ENCODE data around the gene SLC35D2. TPM values are rescaled to one million over a fixed set of nuclear protein-coding genes. Genes with fewer than 3 reads are reported as not detected.

Gene SLC35D2
- total RNA-seq: 11.9 TPM

GRCh38 chr9:96383165-96383942 lies at the start of gene SLC35D2:
Gene SLC35D2, minus strand, starts transcription at chr9:96383711. Its CDS starts 77 bp downstream, at chr9:96383634.
- H3K4me1 ChIP-seq: peaks cover 0 to 13% of the 10 kb centered on the region in 2 donors
- peak in 1 of 2 donors; percentile 79 for DNase-seq (ENCODE audit: low spot score in 2 of 2)
- H3K27me3 ChIP-seq: no peaks in the 10 kb centered on the region
- no peak for TF ChIP-seq CTCF (IDR thresholded peaks at IDR 0.05)
- intact Hi-C loops (cut with DNase I): loop anchor here (2.0 to 5.0 kb wide), 2 partner anchors 35 to 234 kb away; partner anchors contain the start of genes CDC14B and ZNF367
- no peaks in the 10 kb centered on the region for H3K36me3 ChIP-seq
- no peaks in the 10 kb centered on the region for H3K9me3 ChIP-seq
- H3K27ac ChIP-seq: peak within 1 kb of the TSS; percentile 90 to 93
- H3K4me3 ChIP-seq: peak within 1 kb of the TSS; percentile 79 to 94

DNA sequence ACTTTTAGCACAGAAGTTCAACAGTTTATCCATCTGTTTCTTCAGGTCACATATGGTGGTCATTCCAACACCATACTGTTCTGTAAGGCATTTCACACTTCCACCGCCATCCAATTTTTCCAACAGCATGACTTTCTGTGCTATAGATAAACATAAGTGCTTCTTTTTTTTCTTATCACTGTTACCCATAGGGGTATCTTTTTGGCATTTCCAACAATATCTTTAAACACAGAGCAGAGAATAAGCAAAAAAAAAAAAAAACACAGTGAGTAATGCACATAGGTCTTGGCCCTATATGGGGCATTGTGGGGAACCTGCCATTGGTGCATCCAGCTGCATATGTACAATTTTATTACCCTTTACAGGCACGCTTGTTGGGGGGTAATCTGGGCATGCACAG lies 46.9 kb upstream of the SLC35D2 start:
- no peak for TF ChIP-seq CTCF (IDR thresholded peaks at IDR 0.05)
- Histone ChIP-seq H3K9me3 (no peaks in the 10 kb centered on the region), H3K27me3 (no peaks in the 10 kb centered on the region), H3K36me3 (no peaks in the 10 kb centered on the region), H3K4me3 (no peak overlapping the region), H3K27ac (no peak overlapping the region), H3K4me1 (no peaks in the 10 kb centered on the region)
- intact Hi-C loops (cut with DNase I): no loop called here
- no peak for DNase-seq (ENCODE audit: low spot score in 2 of 2)

DNA sequence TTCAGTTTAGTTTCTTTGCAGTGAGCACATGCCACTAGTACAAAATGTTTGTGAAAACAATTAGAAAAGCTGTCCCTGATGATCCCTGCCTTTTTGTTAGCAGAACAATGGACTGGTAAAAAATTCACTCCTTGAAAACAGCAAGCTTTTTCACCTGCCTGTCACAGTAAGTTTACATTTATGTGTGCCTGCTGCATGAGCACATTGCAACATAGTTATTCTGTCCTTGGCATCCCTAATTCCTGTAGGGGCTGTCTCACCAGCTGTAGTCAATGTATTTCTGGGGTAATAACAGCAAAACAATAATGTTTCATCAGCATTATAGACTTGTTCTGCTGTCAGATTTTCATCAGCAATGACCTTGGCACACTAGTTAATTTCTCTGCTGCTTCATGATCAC lies 46.2 kb upstream of the SLC35D2 start:
- Histone ChIP-seq H3K4me3 (no peak overlapping the region), H3K4me1 (no peaks in the 10 kb centered on the region), H3K27ac (no peak overlapping the region), H3K9me3 (no peaks in the 10 kb centered on the region), H3K27me3 (no peaks in the 10 kb centered on the region), H3K36me3 (no peaks in the 10 kb centered on the region)
- no peak for TF ChIP-seq CTCF (IDR thresholded peaks at IDR 0.05)
- DNase-seq (ENCODE audit: low spot score in 2 of 2): no peak
- intact Hi-C loops (cut with DNase I): no loop called here

GRCh38 chr9:96425500-96426169 lies 42.1 kb upstream of the SLC35D2 start:
- no peaks in the 10 kb centered on the region for H3K27me3 ChIP-seq
- peaks cover 4 to 9% of the 10 kb centered on the region in 2 donors for H3K4me1 ChIP-seq
- DNase-seq (ENCODE audit: low spot score in 2 of 2): no peak
- TF ChIP-seq CTCF (IDR thresholded peaks at IDR 0.05): no peak
- no peaks in the 10 kb centered on the region for H3K36me3 ChIP-seq
- H3K27ac ChIP-seq: no peak overlapping the region
- H3K9me3 ChIP-seq: no peaks in the 10 kb centered on the region
- intact Hi-C loops (cut with DNase I): no loop called here
- no peak overlapping the region for H3K4me3 ChIP-seq

GRCh38 chr9:96423985-96424336 lies 40.5 kb upstream of the SLC35D2 start:
- Histone ChIP-seq H3K4me3 (no peak overlapping the region), H3K4me1 (peaks cover 6 to 17% of the 10 kb centered on the region in 2 donors), H3K36me3 (no peaks in the 10 kb centered on the region), H3K27ac (peak overlapping the region; percentile 32 to 54), H3K9me3 (no peaks in the 10 kb centered on the region), H3K27me3 (no peaks in the 10 kb centered on the region)
- no peak for DNase-seq (ENCODE audit: low spot score in 2 of 2)
- no peak for TF ChIP-seq CTCF (IDR thresholded peaks at IDR 0.05)
- intact Hi-C loops (cut with DNase I): no loop called here
